ENCODE data around the gene ETFDH.
"Not testable (repeated sequence)": the region's sequence is repeated elsewhere in the genome, so short reads cannot be mapped to it uniquely, and the experiment has no call there.

ETFDH gene

GRCh38 chr4:158681629-158682028, 9.5 kb downstream of the ETFDH start:
- no peak for DNase-seq

GRCh38 chr4:158682066-158682465, 10.0 kb downstream of the ETFDH start:
- no peak for DNase-seq

- no peak for DNase-seq
These were observed 16.7 kb downstream of the ETFDH start for GRCh38 chr4:158688813-158689212.

GRCh38 chr4:158704274-158704673, 32.2 kb downstream of the ETFDH start:
- DNase-seq: no peak

GRCh38 chr4:158710814-158711213, 38.7 kb downstream of the ETFDH start:
- no peak for DNase-seq

- not testable (repeated sequence) for DNase-seq
These were observed 40.5 kb downstream of the ETFDH start for GRCh38 chr4:158712622-158713021.

- no peak for DNase-seq
These were observed 42.8 kb downstream of the ETFDH start for GRCh38 chr4:158714937-158715336.

GRCh38 chr4:158715802-158716201, 43.7 kb downstream of the ETFDH start:
- no peak for DNase-seq

- DNase-seq: no peak
These were observed 49.6 kb downstream of the ETFDH start for GRCh38 chr4:158721680-158722079.

- no peak for DNase-seq
These were observed 50.3 kb downstream of the ETFDH start for GRCh38 chr4:158722291-158722916.

- peak; percentile 40 for DNase-seq
These were observed 51.1 kb downstream of the ETFDH start, which contains the start of gene PPID for GRCh38 chr4:158722917-158723793. Gene PPID (minus strand): TSS chr4:158723396. CDS start chr4:158723288, 108 bp downstream.

GRCh38 chr4:158724637-158725036, 52.5 kb downstream of the ETFDH start:
- no peak for DNase-seq

- no peak for DNase-seq
These were observed 54.5 kb downstream of the ETFDH start for GRCh38 chr4:158726633-158727032.

- no peak for DNase-seq
These were observed 56.1 kb downstream of the ETFDH start for GRCh38 chr4:158728236-158728635.

GRCh38 chr4:158729716-158730559, 57.8 kb downstream of the ETFDH start:
- peak; percentile 1 for DNase-seq

- no peak for DNase-seq
These were observed 66.8 kb downstream of the ETFDH start for GRCh38 chr4:158738866-158739265.

GRCh38 chr4:158739600-158739999, 67.5 kb downstream of the ETFDH start:
- DNase-seq: no peak

GRCh38 chr4:158741326-158742021, 69.4 kb downstream of the ETFDH start:
- DNase-seq: no peak

GRCh38 chr4:158746537-158746936, 74.4 kb downstream of the ETFDH start:
- not testable (repeated sequence) for DNase-seq

GRCh38 chr4:158750379-158750778, 78.3 kb downstream of the ETFDH start:
- no peak for DNase-seq

- no peak for DNase-seq
These were observed 82.5 kb downstream of the ETFDH start for GRCh38 chr4:158754385-158755180.

- DNase-seq: not testable (repeated sequence)
These were observed 83.7 kb downstream of the ETFDH start for GRCh38 chr4:158755819-158756218.

All from KG1 (cell line).